Fibroblast of skin of abdomen (primary cell): ENCODE data around the gene PSMB4.

ENCODE experiments used
- DNase-seq: peaks from one replicate; pipeline ENCODE4 v3.0.0-alpha.2; 2013

PSMB4 gene

DNA sequence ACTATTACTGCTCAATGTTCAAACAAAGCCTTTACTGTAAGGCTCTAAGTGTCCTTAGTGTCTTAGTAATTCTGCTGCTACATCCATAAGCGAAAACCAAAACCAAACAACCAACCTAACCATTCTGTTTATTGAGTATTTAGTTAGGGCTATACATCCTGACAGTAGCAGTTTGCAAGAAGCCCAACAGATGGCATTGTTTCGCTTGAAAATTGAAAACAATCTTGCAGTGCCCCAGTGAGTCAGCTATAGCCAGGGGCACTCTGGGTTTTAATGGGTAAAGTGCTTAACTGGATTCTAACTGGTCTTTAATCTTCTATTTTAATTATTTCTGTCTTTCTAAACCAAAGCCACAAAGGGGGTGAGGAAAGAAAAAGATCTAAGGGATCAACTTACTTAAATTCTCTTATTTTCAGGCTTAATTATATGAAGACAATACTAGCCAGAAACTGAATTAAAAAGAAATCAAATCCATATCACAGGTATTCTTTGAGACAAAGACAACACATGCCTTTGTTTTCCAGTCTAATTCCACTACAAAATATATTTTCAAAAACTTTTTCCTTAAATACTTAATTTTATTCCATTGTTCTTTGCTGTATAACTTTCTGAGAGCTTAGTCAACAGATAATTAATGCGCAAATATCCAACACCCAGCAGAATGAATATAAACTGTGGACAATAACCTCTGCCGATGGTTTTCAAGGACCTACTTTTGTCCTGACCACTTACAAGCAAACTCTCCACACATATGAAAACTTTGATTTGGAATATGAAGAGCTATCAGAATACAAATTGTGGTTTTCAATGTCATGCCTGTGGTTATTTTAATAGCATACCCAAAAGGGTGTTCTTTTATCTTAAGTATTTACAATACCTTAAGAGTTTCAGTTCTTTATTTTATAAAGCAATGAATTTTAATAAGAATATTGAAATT is 44.7 kb downstream of the PSMB4 start:
- DNase-seq, result peak; percentile 73

GRCh38 chr1:151444783-151445177 is 45.4 kb downstream of the PSMB4 start:
- DNase-seq, result no peak

DNA sequence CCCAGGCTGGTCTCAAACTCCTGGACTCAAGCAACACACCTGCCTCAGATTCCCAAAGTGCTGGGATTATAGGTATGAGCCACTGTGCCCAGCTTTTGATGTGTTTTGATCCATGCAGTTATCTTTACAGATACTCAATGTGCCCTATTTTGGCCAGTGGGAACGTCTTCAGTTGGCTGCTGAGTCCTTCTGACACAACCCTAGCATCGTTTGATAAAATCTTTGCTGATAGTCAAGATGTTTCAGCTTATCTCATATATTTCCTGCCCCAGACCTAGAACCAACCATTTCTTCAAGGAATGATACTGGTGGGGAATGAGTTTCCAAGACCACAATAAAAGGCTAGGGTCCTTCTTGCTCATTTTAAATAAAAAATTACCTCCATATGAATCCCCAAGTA is 48.3 kb downstream of the PSMB4 start:
- no peak for DNase-seq
